Measurements from ENCODE around the gene NWD2.

GRCh38 chr4:37422638-37423037 lies 178.1 kb downstream of the NWD2 start:
- TF ChIP-seq, protein P1, sequence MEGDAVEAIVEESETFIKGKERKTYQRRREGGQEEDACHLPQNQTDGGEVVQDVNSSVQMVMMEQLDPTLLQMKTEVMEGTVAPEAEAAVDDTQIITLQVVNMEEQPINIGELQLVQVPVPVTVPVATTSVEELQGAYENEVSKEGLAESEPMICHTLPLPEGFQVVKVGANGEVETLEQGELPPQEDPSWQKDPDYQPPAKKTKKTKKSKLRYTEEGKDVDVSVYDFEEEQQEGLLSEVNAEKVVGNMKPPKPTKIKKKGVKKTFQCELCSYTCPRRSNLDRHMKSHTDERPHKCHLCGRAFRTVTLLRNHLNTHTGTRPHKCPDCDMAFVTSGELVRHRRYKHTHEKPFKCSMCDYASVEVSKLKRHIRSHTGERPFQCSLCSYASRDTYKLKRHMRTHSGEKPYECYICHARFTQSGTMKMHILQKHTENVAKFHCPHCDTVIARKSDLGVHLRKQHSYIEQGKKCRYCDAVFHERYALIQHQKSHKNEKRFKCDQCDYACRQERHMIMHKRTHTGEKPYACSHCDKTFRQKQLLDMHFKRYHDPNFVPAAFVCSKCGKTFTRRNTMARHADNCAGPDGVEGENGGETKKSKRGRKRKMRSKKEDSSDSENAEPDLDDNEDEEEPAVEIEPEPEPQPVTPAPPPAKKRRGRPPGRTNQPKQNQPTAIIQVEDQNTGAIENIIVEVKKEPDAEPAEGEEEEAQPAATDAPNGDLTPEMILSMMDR (IDR thresholded peaks at IDR 0.05 in 8 of 11, conservative IDR thresholded peaks at IDR 0.05 in 3 of 11) = no peak
- no peak for TF ChIP-seq POLR2A (IDR thresholded peaks at IDR 0.05)

All from spleen (tissue), 7 donors.